WI38 (cell line): ENCODE measurements around the gene FMNL2.
A peak's percentile ranks its signal among the peaks of the same experiment; 100 is the strongest.

Experiments used
- H3K4me3 ChIP-seq: 2 replicates; pipeline ENCODE4 v1.5.1; 2011; ENCODE audit warnings: low read depth, mild to moderate bottlenecking, control low read depth, low read length
- CTCF ChIP-seq: IDR thresholded peaks from 2 replicates; pipeline ENCODE4 v1.5.1; 2012; ENCODE audit warnings: low read depth, mild to moderate bottlenecking, control low read depth, low read length

The FMNL2 gene

GRCh38 chr2:152395572-152395971, 60.6 kb downstream of the FMNL2 start:
- H3K4me3 ChIP-seq, result peak overlapping the region; percentile 18
- no peak for TF ChIP-seq CTCF

- no peak for TF ChIP-seq CTCF
- H3K4me3 ChIP-seq, result peak overlapping the region; percentile 18
These were observed 61.1 kb downstream of the FMNL2 start for GRCh38 chr2:152396051-152396511.

- no peak for TF ChIP-seq CTCF
- H3K4me3 ChIP-seq, result no peak overlapping the region
These were observed 61.8 kb downstream of the FMNL2 start for GRCh38 chr2:152396763-152397162.

GRCh38 chr2:152399003-152399402, 64.0 kb downstream of the FMNL2 start:
- no peak overlapping the region for H3K4me3 ChIP-seq
- no peak for TF ChIP-seq CTCF

- H3K4me3 ChIP-seq, result no peak overlapping the region
- TF ChIP-seq CTCF, result no peak
These were observed 65.7 kb downstream of the FMNL2 start for GRCh38 chr2:152400607-152401214.

GRCh38 chr2:152402780-152403759, 68.1 kb downstream of the FMNL2 start:
- no peak overlapping the region for H3K4me3 ChIP-seq
- no peak for TF ChIP-seq CTCF
